ENCODE data around the gene CBL. TPM values are rescaled to one million over a fixed set of nuclear protein-coding genes. Genes with fewer than 3 reads are reported as not detected.

CBL gene
- total and polyA plus RNA-seq, 10 of the 15 experiments (the other 5 are each of a cell fraction or from before 2014, with no cell fraction given), result 3.9 to 27.1 (median 9.5) TPM

DNA sequence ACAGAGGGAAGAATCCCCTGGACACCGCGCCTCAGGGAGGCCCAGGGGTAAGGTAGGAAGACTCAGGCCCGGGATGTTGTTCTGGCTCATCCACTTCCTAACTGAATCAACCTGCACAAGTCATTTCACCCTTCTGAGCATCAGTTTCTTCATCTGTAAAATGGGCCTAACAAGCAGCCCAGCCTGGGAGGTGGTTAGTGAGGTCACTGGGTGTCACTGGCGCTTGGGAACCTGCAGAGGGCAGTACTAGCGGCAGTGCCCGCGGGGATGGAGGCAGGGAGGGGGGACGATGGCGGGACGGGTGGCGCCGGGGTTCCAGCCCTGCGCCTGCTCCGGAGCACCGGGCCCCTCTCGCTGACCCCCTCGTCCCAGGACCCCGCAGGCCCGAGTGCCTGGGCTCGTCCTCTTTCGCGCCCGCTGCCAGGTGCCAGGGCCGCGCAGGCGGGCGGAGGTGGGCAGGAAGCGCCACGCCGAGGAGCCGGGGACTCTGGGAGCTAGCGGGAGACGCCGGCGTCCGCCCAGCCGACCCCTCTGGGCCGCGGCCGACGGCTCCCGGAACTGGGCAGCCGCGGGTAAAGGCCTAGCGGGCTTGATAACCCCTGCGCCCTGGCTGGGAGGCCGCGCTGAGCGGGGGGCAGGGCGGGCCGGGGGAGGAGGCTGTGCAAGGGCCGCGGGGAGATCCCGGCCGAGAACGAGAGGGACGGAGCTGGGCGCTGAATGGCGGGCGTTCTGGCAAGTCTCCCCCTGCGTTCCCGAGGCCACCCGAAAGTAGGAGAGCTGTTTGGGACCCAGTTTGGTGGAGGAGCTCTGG is 37.5 kb upstream of the CBL start, which contains the start of gene NLRX1 (continued):
- TF ChIP-seq, protein P1, sequence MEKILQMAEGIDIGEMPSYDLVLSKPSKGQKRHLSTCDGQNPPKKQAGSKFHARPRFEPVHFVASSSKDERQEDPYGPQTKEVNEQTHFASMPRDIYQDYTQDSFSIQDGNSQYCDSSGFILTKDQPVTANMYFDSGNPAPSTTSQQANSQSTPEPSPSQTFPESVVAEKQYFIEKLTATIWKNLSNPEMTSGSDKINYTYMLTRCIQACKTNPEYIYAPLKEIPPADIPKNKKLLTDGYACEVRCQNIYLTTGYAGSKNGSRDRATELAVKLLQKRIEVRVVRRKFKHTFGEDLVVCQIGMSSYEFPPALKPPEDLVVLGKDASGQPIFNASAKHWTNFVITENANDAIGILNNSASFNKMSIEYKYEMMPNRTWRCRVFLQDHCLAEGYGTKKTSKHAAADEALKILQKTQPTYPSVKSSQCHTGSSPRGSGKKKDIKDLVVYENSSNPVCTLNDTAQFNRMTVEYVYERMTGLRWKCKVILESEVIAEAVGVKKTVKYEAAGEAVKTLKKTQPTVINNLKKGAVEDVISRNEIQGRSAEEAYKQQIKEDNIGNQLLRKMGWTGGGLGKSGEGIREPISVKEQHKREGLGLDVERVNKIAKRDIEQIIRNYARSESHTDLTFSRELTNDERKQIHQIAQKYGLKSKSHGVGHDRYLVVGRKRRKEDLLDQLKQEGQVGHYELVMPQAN (conservative IDR thresholded peaks at IDR 0.05), result peak; percentile 71
- TF ChIP-seq CHD2 (IDR thresholded peaks at IDR 0.05; ENCODE audit: borderline replicate concordance, low read depth, low read length), result peak; percentile 36; the same call in 1 of the 2 replicates

DNA sequence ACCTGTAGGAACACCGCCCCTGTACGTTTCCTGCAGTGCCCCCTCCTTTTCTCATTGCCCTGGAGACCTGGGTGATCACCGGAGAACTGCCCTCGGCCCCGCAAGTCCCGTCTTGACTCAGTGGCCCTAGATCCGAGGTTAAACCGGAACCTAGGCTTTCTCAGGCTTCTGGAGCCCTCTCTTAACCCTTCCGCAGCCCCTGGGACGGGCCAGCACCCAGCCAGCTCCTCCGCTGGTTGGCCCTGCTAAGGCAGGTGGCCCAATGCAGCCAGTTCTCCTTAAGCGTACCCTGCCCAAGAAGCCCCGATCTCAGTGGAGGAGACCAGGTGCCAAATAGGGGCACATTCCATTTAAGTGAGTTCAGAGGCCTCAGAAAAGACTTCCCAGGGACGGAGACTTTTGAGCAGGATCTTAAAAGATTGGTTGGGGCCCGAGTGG is 36.8 kb upstream of the CBL start:
- BruUV-seq (replicated peaks), result no TSS peak
- Histone ChIP-seq H3K9me3 (replicated peaks; ENCODE audit: control insufficient read depth, insufficient read depth, low read length) (no peaks in the 10 kb centered on the region), H3K4me2 (ENCODE audit: control insufficient read depth, insufficient read depth) (peak overlapping the region; percentile 99), H3K27me3 (replicated peaks in 1 of 2; ENCODE audit: control insufficient read depth in 2 of 2, insufficient read depth in 2 of 2, low read length in 1 of 2) (no peaks in the 10 kb centered on the region), H3K4me3 (peak overlapping the region; percentile 92), H3K9ac (ENCODE audit: control insufficient read depth, insufficient read depth, low read length) (peak overlapping the region; percentile 85), H4K20me1 (ENCODE audit: control insufficient read depth, insufficient read depth) (no peaks in the 10 kb centered on the region), H3K36me3 (ENCODE audit: control insufficient read depth in 2 of 2, insufficient read depth in 2 of 2, low read length in 1 of 2) (no peaks in the 10 kb centered on the region), H2AFZ (ENCODE audit: control insufficient read depth, low read depth, low read length) (peak overlapping the region; percentile 96), H3K4me1 (ENCODE audit: control insufficient read depth, insufficient read depth, low read length) (peaks cover 4% of the 10 kb centered on the region; the same call in 1 of the 2 replicates), H3K79me2 (ENCODE audit: control insufficient read depth, insufficient read depth, low read length) (peaks cover 2% of the 10 kb centered on the region; the same call in 1 of the 2 replicates), H3K27ac (ENCODE audit: control insufficient read depth, insufficient read depth) (peak overlapping the region; percentile 82)
- intact Hi-C loops (cut with micrococcal nuclease; ENCODE audit: unreplicated experiment) (loop anchor here (5.0 kb wide), 1 partner anchor 153 kb away; no protein-coding TSS in a partner anchor), in situ Hi-C loops (cut with MboI) (no loop called here)
- ATAC-seq, result peak; percentile 67
- no peak for DNase-seq (ENCODE audit: low read depth, low spot score)
- ChIA-PET CTCF (interaction anchor here (0.6 to 3.8 kb wide), 31 partner anchors 10 to 419 kb away, joined by 3 to 28 read pairs (median 3); partner anchors contain the start of genes C2CD2L, CBL, DPAGT1 and USP2), SMC1A (ENCODE audit: uncharacterized antibody, unreplicated experiment) (interaction anchor here (0.7 to 2.9 kb wide), 4 partner anchors 25 to 67 kb away, joined by 3 to 12 read pairs (median 4); partner anchors contain the start of gene DPAGT1), RAD21 (ENCODE audit: unreplicated experiment) (interaction anchor here (0.8 to 1.2 kb wide), 12 partner anchors 25 to 187 kb away, joined by 3 to 7 read pairs (median 4); partner anchors contain the start of genes C2CD2L and CBL), POLR2A (interaction anchor here (0.6 to 2.3 kb wide), 8 partner anchors 49 to 169 kb away, joined by 3 to 12 read pairs (median 3); partner anchors contain the start of genes C2CD2L, HINFP and TRAPPC4)
- TF ChIP-seq NFIC (IDR thresholded peaks at IDR 0.05; ENCODE audit: low read depth, low read length) (no peak), JUND (IDR thresholded peaks at IDR 0.05; ENCODE audit: low read depth, low read length) (no peak), POLR2AphosphoS5 (IDR thresholded peaks at IDR 0.05; ENCODE audit: low read length) (peak; percentile 5; the same call in 1 of the 2 replicates)
- TF ChIP-seq, protein P2, sequence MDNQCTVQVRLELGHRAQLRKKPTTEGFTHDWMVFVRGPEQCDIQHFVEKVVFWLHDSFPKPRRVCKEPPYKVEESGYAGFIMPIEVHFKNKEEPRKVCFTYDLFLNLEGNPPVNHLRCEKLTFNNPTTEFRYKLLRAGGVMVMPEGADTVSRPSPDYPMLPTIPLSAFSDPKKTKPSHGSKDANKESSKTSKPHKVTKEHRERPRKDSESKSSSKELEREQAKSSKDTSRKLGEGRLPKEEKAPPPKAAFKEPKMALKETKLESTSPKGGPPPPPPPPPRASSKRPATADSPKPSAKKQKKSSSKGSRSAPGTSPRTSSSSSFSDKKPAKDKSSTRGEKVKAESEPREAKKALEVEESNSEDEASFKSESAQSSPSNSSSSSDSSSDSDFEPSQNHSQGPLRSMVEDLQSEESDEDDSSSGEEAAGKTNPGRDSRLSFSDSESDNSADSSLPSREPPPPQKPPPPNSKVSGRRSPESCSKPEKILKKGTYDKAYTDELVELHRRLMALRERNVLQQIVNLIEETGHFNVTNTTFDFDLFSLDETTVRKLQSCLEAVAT (IDR thresholded peaks at IDR 0.05), result peak; percentile 84
- WGBS (ENCODE audit: insufficient coverage, insufficient replicate concordance, low lambda C conversion rate, missing lambda C conversion rate), result 11% methylated on average over 15 of the region's 15 CpGs
- peak; percentile 56 for FAIRE-seq

Data from GM12878 (cell line).